ENCODE data around the gene DEF6. TPM values are rescaled to one million over a fixed set of nuclear protein-coding genes. Genes with fewer than 3 reads are reported as not detected.

DEF6 gene
- total RNA-seq, 1 donor from 2014 or later = 125 TPM

DNA sequence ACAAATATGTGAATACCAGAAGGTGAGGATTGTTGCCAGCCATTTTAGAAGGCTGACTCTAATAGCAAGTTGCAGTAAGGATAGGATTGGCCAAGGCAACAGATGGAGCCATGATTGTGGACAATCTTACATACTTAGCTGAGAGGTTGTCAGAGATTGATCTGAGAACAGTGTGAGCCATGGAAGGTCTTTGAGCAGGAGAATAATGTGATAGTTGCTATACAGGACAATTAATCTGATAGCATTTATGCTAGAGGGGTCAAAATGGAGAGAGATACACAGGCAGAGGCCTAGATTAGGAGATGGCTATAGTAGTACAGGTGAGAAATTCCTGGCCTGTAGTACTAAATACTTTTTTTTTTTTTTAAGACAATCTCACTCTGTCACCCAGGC is 68.6 kb downstream of the DEF6 start:
- Mint-ChIP-seq H3K27me3 (ENCODE audit: insufficient read depth) (no peaks in the 10 kb centered on the region), H3K36me3 (ENCODE audit: low read depth) (peaks cover 27% of the 10 kb centered on the region), H3K9me3 (no peaks in the 10 kb centered on the region), H3K4me3 (no peak overlapping the region), H3K4me1 (ENCODE audit: low read depth) (peaks cover 54% of the 10 kb centered on the region), H3K27ac (no peak overlapping the region)
- DNase-seq (ENCODE audit: low spot score) = no peak
- intact Hi-C loops (cut with micrococcal nuclease) = no loop called here

DNA sequence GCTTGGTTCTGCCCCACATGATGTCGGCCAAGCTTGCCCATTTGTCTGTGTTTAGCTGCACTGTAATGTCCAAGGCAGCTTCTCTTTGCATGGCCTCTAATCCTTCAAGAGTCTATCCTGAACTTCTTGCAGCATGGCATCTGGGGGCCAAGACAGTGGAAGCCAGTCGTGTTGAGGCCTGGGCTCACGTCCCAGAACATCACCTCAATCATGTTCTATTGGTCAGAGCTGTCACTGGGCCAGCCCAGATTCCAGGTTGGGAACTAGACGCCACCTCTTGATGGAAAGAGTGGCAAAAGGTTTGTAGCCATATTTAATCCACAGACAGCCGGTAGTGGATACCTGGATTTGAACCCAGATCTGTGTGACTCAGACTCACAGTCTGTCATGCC is 70.0 kb downstream of the DEF6 start:
- Mint-ChIP-seq H3K27me3 (ENCODE audit: insufficient read depth) (no peaks in the 10 kb centered on the region), H3K9me3 (no peaks in the 10 kb centered on the region), H3K36me3 (ENCODE audit: low read depth) (peaks cover 31% of the 10 kb centered on the region), H3K27ac (no peak overlapping the region), H3K4me3 (no peak overlapping the region), H3K4me1 (ENCODE audit: low read depth) (peaks cover 60% of the 10 kb centered on the region)
- intact Hi-C loops (cut with micrococcal nuclease) = loop anchor here (1.0 to 2.0 kb wide), 5 partner anchors 25 to 85 kb away; partner anchors contain the start of genes FANCE and PPARD
- DNase-seq (ENCODE audit: low spot score) = no peak

DNA sequence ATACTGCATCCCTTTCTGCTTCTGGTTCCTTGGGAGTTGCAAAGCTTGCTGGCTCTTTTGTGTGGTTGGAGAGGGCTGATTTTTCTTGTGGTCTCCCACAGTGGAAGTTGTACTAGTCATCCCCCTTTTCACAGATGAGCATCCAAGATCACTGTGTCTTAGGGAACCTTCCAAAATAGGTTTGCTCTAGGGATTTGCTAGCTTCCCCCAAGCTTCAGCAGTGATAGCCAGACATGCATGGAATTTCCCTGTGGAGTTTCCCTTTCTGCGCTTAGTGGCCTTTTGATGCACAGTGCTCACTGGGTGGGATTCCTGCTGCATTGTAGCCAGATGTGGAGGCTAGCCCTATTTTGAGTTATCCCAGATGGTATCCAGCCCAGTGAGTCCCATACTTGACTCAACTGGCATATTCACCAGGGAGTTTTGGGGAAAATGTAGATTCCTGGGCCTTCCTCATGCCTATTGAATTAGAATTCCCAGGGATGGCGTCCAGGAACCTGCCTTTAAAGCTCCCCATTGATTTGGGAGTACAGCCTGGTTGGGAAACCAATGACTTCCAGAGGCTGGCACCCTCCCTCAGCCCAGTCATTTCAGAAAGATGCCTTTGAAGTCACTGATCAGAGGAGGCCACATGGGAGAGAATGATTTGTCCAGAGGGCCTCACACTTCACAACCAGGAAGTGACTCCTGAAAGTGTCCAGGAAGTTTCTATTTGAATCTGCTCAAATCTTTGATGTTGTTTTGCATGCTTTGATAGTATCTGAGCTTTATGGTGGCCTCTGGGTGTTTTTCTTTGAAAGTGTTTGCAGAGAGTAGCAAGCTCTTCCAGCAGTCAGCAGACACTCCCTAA is 70.6 kb downstream of the DEF6 start:
- Mint-ChIP-seq H3K4me3 (no peak overlapping the region), H3K9me3 (no peaks in the 10 kb centered on the region), H3K27ac (peak overlapping the region; percentile 50), H3K36me3 (ENCODE audit: low read depth) (peaks cover 32% of the 10 kb centered on the region), H3K4me1 (ENCODE audit: low read depth) (peaks cover 56% of the 10 kb centered on the region), H3K27me3 (ENCODE audit: insufficient read depth) (no peaks in the 10 kb centered on the region)
- peak; percentile 20 for DNase-seq (ENCODE audit: low spot score)
- intact Hi-C loops (cut with micrococcal nuclease) = loop anchor here (1.0 to 2.0 kb wide), 5 partner anchors 26 to 84 kb away; partner anchors contain the start of genes FANCE and PPARD

DNA sequence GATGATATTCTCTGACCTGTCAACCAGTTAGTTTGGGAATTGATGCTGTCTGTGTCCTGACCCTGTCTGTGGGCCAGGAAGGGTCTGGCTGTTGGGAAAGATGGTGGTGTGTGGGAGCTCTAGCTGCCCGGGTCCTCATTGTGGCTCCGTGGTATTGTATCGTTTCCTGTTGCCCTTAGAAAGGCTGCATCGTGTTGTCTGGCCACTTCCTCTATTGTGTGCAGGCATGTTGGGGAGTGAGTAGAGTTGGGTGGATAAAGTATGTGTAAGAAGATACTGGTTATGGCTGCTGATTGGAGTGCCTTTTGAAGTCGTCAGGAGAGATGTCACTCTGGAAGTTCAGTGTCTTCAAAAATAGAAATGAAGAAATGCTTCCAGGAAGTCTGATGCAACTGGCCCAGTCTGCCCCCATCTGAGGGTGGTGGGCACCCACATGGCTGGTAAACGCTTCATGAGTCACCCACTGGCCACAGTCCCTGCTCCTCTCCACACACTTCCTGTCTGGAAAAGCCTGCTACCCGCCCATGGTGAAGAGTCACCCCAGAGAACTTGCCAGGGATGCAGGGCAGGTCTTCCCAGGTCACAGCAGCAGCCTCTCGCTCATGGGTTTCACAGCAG is 72.6 kb downstream of the DEF6 start:
- Mint-ChIP-seq H3K27ac (peak overlapping the region; percentile 88), H3K27me3 (ENCODE audit: insufficient read depth) (no peaks in the 10 kb centered on the region), H3K4me3 (peak overlapping the region; percentile 67), H3K4me1 (ENCODE audit: low read depth) (peaks cover 56% of the 10 kb centered on the region), H3K36me3 (ENCODE audit: low read depth) (peaks cover 35% of the 10 kb centered on the region), H3K9me3 (no peaks in the 10 kb centered on the region)
- DNase-seq (ENCODE audit: low spot score) = peak; percentile 29
- intact Hi-C loops (cut with micrococcal nuclease) = no loop called here

DNA sequence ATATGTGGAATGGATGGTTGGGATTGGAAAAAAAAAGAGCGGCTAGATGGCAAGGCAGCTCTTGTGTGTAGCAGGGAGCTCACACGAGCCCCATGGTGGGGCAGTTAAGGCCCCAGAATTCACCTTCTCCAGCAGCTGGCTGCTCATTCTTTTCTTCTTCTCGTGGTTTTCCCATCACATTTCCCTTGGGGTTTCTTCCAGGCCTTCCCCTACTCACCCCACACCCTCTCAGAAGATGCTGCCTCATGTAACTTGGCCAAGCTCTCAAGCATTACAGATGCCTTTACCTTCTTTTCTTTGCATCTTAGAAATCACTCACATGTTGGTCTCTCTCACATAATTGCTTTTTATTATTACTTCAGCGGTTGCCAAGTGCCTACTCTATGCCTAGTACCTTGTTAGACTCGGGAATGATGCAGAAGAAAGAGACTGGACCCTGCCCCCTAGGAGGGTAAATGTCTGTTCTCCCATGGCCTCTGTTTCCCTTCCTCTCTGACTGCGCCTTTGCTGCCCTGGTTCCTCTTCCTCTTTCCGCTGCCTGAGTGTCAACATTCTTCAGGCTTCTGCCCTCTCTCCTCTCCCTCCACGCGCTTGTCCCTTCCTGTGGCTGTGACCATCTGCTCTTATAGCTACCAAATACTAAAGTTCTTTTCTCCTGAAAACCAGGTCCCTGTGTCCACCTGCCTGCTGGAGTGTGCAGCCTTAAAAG is 73.3 kb downstream of the DEF6 start:
- Mint-ChIP-seq H3K27me3 (ENCODE audit: insufficient read depth) (no peaks in the 10 kb centered on the region), H3K9me3 (no peaks in the 10 kb centered on the region), H3K4me1 (ENCODE audit: low read depth) (peaks cover 51% of the 10 kb centered on the region), H3K4me3 (peak overlapping the region; percentile 57), H3K36me3 (ENCODE audit: low read depth) (peaks cover 30% of the 10 kb centered on the region), H3K27ac (peak overlapping the region; percentile 88)
- DNase-seq (ENCODE audit: low spot score) = no peak
- intact Hi-C loops (cut with micrococcal nuclease) = no loop called here

Other genes with a start within 250 kb of the DEF6 start
- gene TCP11, start 156.5 kb upstream of the DEF6 start, total RNA-seq = not detected in 2 replicates
- gene SCUBE3, start 83.9 kb upstream of the DEF6 start, total RNA-seq = 0.05 TPM in 1 of 2 replicates, not detected in the other
- gene ZNF76, start 38.1 kb upstream of the DEF6 start, total RNA-seq = 32.8 and 33.1 TPM in 2 replicates
- 17.4 and 18.8 TPM in 2 replicates for gene PPARD, start 44.7 kb downstream of the DEF6 start, total RNA-seq
- 21.9 and 22.3 TPM in 2 replicates for gene FANCE, start 154.5 kb downstream of the DEF6 start, total RNA-seq
- 1,580 and 1,584 TPM in 2 replicates for gene RPL10A, start 170.6 kb downstream of the DEF6 start, total RNA-seq
- gene TEAD3, start 199.3 kb downstream of the DEF6 start, total RNA-seq = 1.5 and 2.0 TPM in 2 replicates
- not detected in 2 replicates for gene TULP1, start 215.1 kb downstream of the DEF6 start, total RNA-seq